ENCODE measurements around the gene ACSL4.

ACSL4 gene

GRCh38 chrX:109596015-109596414, 137.0 kb downstream of the ACSL4 start:
- Mint-ChIP-seq H3K9me3 (no peaks in the 10 kb centered on the region), H3K36me3 (ENCODE audit: low read depth) (no peaks in the 10 kb centered on the region), H3K27ac (no peak overlapping the region), H3K4me3 (no peak overlapping the region), H3K4me1 (peaks cover 14% of the 10 kb centered on the region), H3K27me3 (ENCODE audit: low read depth) (peaks cover 12% of the 10 kb centered on the region)
- TF ChIP-seq CTCF (IDR thresholded peaks at IDR 0.05; ENCODE audit: unreplicated experiment in 3 of 3), result no peak
